GM15510 (cell line): ENCODE data around the gene EXOC2.

Experiments
- POLR2A ChIP-seq: IDR thresholded peaks from 3 replicates; pipeline ENCODE4 v1.6.1; 2011; ENCODE audit warnings: borderline replicate concordance; ENCODE audit not compliant: insufficient read length; ENCODE audit errors: extremely low read depth

Gene EXOC2, protein sequence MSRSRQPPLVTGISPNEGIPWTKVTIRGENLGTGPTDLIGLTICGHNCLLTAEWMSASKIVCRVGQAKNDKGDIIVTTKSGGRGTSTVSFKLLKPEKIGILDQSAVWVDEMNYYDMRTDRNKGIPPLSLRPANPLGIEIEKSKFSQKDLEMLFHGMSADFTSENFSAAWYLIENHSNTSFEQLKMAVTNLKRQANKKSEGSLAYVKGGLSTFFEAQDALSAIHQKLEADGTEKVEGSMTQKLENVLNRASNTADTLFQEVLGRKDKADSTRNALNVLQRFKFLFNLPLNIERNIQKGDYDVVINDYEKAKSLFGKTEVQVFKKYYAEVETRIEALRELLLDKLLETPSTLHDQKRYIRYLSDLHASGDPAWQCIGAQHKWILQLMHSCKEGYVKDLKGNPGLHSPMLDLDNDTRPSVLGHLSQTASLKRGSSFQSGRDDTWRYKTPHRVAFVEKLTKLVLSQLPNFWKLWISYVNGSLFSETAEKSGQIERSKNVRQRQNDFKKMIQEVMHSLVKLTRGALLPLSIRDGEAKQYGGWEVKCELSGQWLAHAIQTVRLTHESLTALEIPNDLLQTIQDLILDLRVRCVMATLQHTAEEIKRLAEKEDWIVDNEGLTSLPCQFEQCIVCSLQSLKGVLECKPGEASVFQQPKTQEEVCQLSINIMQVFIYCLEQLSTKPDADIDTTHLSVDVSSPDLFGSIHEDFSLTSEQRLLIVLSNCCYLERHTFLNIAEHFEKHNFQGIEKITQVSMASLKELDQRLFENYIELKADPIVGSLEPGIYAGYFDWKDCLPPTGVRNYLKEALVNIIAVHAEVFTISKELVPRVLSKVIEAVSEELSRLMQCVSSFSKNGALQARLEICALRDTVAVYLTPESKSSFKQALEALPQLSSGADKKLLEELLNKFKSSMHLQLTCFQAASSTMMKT

DNA sequence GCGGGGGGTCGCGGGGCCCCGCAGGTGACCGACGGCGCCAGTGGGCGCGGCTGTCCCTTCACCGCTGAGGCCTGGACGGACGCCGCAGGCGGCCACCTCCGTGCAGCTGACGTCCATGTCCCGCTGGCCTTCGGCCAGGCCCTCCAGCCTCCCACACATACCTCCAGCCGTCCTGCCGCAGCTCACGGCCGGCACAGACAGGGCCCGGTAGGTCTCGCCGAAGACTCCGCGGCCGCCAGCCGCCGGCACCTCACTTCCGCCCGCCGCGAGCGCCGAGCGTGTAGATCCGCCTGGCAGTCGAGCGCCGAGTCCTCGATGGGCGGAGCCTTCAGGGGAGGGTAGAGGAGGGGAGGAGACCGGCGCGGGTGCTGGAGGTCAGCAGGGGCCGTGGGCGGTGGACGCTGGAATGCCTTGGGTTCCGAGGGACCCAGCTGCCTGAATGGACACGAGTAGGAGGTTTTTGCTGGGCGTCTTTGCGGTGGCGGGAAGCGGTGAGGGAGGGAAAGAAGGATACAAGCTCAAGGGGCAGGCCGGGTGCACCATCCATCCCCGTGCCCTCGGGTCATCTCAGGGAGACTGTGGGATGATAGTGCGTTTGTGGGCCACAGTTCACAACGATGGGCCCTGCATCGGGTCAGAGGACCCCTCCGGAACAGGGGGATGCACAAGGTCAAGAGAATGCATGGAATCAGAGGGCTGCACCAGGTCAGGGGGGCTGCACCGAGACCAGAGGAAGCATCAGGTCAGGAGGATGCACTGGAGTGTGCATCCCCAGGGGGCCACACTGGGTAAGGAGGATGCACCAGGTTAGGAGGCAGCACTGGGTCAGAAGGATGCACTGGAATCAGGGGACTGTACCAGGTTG, at the start of gene EXOC2:
EXOC2 (minus strand) TSS at position 282 of the 865 bp plus-strand sequence. CDS start 55,321 bp downstream, outside the sequence.
- peak; percentile 76 for TF ChIP-seq POLR2A

DNA sequence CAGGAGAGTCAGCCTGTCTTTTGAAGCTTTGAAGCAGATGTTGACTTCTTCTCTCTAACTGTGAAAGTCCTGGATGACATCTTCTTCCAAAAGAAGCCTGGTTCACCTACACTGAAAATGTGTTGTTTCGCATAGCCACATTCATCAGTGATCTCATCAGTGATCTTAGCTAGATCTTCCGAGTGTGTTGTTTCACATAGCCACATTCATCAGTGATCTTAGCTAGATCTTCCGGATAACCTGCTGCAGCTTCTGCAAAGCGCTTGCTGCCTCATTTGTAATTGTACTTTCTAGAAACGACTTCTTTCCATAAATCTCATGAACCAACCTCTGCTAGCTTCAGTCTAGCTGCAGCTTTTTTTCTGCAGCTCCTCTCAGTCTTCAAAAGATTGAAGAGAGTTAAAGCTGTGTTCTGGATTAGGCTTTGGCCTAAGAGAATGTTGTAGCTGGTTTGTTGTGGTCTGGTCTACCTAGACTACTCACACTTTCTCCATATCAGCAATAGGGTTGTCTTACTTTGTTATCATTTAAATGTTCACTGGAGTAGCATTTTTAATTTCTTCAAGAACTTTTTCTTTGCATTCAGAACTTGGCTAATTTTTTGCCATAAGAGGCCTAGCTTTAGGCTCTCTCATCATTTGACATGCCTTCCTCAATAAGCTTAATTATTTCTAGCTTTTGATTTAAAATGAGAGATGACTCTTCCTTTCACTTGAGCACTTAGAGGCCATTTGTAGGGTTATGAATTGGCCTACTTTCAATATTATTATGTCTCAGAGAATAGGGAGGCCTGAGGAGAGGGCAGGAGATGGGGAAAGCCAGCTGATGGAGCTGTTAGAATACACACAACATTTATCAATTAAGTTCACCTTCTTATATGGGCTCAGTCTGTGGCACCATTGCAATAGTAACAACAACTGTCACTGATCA, 48.7 kb upstream of the EXOC2 start:
- no peak for TF ChIP-seq POLR2A

DNA sequence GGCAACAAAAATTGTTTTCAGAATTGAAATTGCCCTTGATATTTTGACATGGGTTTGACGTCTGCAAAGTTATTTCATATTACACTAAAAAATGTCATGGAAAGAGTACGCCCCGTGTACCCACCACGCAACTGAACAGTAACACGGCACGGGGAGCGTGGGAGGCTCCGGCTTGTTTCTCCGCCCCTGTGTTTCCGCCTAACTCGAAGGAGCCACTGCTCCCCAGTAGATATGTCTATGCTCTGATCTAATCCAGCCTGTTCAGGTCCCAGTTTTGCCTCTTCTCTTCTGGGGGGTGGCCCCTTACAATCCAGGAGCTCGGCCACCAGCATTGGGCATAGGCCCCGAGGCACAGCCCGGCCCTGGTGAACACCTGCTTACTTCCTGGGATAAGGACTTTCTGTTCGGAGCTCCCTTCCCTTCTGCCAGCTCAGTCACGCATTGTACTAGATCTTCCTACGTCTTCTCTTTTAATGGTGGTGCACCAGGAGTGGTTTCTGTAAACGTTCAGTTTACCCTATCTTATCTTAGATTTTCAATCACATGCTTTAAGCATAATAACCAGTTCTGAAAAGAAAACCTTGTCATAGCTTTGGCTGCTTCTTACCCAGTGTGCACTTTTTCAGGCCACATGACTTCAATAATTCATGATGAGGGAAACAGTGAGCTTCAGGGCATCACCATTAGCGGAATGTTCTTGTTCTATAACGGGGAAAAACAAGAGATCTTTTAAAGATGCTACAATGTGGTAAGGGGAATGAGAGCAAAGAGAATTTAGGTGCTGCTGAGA, 43.9 kb upstream of the EXOC2 start:
- no peak for TF ChIP-seq POLR2A

DNA sequence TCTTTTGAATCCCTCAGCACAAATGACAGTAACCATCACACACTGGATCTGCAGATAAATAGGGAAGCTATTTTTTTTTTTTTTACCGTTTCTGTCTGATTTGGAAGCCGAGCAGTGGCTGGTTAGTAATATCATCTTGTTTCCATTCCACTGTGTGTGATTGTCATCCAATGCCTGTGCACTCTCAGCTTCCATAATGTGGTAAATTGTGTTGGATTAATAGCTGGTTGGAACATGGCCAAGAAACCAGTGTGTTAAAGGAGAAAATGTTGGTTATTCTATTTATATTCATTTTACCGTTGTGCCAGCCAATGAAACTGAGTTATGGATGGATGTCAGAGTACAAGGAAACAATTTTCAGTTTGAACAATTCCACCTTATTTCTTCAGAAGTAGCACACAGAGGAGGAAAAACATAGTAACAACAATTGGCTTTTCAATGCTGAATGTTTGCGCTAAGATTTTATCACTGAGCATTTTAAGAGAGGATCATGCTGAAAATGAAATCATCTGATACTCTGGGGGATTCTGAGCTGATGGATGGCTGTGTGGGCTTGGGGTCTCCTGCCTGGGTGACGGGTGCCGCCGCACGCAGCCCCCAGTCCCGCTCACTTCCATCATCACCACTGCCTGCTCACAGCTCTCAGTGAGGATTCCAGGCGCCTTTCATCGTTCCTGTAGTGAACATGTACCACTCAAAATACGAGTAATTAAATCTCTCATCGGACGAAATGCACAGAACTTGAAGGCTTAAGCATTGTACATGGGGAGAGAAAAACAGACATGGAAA, 40.7 kb upstream of the EXOC2 start:
- no peak for TF ChIP-seq POLR2A

DNA sequence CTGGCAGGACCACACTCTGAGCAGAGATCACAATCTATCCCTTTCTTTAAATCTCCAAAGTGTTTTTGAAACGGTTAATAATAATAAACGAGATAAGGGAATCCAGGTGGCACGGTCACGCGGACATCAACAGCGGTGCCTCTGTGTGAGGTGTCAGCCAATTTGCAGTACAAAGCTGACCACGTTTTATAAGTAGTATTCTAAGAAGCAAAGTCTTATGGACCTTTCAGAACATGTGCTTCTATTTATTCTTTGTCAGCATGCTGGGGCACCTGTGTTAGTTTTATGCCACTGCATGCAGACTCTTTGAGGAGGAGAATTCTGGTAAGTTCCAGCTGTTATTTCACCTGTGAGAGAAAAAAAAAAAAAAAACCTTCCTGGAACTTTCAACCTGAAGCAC, 39.0 kb upstream of the EXOC2 start:
- TF ChIP-seq POLR2A, result no peak

DNA sequence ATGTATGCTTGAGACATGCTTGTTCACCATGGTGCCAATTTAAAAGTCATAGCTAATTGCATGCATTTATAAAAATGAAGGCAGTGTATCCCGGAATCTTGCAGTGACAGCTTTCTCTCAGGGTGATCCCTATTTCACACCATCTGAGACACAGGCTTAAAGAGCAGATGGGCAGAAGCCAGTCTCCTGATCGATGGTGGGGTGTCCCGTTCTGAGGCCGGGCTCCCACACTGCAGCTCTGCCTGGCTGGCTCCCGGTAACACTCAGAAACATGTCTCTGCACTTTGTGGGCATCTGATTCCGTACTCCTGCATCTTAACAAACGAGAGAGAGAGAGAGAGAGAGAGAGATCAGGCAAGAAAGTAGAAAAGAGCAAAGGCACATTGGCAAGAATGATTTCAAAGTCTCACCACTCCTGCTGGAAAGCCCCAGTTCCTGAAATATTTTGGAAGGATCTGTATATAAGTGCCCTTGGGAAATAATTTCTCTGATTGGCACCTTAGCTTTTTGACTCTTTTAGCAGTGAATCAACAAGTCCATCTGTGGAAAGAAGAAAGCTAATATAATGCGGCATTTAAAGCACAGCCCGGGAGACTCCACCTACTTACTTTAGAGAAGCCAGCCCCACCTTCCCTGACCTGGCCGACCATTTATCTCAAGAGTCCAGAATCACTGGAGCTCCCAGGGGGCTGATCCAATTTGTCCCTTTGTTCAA, 36.8 kb upstream of the EXOC2 start:
- no peak for TF ChIP-seq POLR2A

GRCh38 chr6:727856-728255, 34.9 kb upstream of the EXOC2 start:
- TF ChIP-seq POLR2A, result no peak

DNA sequence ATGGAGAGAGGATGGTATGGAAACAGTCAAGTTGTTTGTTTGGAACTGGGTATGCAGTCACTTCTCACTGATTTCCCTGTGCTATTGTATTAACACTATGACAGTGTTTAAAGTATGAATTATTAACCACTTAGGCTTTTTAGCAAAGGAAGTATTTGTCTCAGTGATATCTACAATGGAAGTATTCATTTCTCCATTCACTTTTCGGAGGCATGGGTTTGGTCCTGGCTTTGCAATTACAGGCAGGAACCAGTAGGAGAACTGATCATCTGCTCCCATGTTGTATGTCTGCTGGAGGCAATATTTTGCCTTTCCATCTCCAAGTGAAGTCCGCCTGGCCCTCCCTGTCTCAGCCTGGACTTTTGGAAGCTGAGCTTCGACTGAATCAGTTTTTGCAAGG, 30.6 kb upstream of the EXOC2 start:
- no peak for TF ChIP-seq POLR2A

DNA sequence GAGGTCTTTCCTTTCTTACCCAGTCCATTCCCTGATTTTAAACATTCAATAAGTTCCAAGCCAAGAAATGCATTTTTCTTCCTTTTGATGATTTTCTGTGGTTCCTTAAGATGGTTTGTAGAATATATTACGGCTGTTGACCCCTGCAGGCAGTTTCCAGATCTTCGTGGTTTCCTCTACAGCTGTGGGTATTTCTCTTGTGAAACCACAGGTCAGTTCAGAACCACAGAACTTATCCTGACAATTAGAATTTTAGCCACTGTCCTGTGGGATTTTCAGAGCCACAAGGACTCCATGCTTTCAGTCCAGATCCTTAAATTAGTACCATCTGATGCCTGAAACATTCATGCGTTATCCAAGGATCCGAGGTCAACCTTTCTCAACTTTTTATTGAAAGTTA, 29.7 kb upstream of the EXOC2 start:
- no peak for TF ChIP-seq POLR2A

DNA sequence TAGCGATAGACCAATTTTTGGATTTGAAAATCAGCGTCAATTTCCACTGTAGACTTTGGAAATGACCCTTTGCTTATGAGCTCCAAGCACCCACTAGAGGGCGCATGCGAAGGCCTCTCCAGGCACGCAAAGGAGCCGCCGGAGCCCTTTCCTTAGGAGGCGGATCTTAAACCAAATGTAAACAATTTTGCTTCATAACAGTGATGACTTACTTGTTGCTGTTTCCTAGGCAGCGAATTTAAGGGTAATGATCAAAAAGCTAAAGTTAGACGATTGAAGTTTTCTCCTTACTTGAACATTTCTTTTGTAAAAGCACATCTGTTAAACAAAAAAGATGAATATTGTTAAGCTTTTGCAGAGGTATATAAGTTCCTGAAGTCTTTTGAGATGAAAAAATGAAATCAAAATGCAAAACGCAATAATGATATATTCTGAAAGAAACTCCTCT, 29.2 kb upstream of the EXOC2 start:
- TF ChIP-seq POLR2A, result no peak

GRCh38 chr6:718345-718744, 25.4 kb upstream of the EXOC2 start:
- no peak for TF ChIP-seq POLR2A
